OCI-LY1 (cell line): ENCODE data around the gene MRPS11.

Source experiments
- EZH2 ChIP-seq: fragments of 200-600 bp; sonication (generic), shearing (Covaris generic); IDR thresholded peaks from 2 replicates; pipeline ENCODE4 v1.8.0; 2017; ENCODE audit warnings: borderline replicate concordance, mixed run types, mild to moderate bottlenecking, antibody characterized with exemption, low read length, moderate library complexity, mixed read lengths
- TF ChIP-seq, protein P1 (sequence below): fragments of 200-600 bp; sonication (generic), shearing (Covaris generic); IDR thresholded peaks from 2 replicates; pipeline ENCODE4 v1.5.1; 2017; ENCODE audit warnings: mild to moderate bottlenecking, antibody characterized with exemption, low read length, moderate library complexity, mixed read lengths

DNA sequence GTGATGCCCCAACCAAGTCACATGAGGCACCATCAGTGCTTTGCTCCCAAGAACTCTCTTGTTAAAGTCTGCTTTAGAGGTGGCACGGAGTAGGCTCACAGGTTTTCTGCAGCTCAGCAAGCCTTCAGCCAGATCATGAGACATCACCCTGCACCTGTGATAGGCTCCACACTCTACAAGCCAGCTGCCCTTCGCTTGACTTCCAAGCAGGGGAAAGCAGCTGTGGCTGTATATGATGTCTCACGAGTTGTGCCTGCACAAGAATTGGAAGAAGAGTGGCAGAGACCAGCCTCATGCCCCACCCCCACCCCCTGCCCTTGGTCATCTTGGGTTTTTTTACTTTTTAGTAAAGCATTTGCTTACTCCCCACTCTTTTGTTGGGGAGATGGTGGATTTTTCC, 22.5 kb downstream of the MRPS11 start:
- TF ChIP-seq, protein P1, sequence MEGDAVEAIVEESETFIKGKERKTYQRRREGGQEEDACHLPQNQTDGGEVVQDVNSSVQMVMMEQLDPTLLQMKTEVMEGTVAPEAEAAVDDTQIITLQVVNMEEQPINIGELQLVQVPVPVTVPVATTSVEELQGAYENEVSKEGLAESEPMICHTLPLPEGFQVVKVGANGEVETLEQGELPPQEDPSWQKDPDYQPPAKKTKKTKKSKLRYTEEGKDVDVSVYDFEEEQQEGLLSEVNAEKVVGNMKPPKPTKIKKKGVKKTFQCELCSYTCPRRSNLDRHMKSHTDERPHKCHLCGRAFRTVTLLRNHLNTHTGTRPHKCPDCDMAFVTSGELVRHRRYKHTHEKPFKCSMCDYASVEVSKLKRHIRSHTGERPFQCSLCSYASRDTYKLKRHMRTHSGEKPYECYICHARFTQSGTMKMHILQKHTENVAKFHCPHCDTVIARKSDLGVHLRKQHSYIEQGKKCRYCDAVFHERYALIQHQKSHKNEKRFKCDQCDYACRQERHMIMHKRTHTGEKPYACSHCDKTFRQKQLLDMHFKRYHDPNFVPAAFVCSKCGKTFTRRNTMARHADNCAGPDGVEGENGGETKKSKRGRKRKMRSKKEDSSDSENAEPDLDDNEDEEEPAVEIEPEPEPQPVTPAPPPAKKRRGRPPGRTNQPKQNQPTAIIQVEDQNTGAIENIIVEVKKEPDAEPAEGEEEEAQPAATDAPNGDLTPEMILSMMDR = no peak
- TF ChIP-seq EZH2 = no peak
